LNCAP (cell line): Measurements from ENCODE around the gene CPSF4.

ENCODE experiments used
- TF ChIP-seq, protein P1 (sequence below): fragments of 450-650 bp; IDR thresholded peaks from 2 replicates; pipeline ENCODE4 v1.5.1; 2017; ENCODE audit warnings: mild to moderate bottlenecking

Gene CPSF4

DNA sequence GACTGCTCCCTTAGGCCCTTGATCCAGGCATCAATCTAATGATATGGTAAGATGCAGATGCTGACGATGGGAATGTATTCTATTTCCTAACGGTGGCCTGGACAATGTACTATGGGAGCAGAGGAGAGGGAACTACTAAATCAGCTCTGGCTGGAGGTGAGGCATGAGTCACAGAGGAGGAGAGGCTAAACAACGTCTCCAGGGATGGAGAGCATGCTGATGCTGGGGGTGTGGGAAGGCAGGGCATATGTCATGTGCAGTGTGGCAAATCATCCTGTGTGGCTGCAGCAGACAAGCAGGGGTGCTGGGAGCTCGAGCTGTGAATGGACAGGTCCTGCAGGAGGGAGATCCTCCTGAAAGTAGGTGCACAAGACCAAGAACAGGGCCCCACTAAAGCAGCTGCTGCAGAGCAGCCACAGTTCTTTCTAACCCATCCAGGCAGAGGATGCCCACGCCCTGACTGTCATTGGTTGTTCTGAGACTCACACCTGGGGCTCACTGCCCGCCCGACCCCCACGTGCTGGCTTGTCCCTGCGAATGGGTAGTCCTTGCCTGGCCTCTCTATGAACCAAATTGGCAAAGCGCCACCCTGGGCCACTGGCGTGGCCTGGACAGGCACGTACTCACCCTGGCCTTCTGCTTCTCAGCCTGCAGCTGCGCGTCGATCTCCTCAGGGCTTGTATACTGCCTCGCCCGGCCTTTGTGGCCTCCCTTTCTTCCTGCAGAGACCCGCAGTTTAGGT, 34.3 kb upstream of the CPSF4 start:
- TF ChIP-seq, protein P1, sequence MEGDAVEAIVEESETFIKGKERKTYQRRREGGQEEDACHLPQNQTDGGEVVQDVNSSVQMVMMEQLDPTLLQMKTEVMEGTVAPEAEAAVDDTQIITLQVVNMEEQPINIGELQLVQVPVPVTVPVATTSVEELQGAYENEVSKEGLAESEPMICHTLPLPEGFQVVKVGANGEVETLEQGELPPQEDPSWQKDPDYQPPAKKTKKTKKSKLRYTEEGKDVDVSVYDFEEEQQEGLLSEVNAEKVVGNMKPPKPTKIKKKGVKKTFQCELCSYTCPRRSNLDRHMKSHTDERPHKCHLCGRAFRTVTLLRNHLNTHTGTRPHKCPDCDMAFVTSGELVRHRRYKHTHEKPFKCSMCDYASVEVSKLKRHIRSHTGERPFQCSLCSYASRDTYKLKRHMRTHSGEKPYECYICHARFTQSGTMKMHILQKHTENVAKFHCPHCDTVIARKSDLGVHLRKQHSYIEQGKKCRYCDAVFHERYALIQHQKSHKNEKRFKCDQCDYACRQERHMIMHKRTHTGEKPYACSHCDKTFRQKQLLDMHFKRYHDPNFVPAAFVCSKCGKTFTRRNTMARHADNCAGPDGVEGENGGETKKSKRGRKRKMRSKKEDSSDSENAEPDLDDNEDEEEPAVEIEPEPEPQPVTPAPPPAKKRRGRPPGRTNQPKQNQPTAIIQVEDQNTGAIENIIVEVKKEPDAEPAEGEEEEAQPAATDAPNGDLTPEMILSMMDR, result no peak

DNA sequence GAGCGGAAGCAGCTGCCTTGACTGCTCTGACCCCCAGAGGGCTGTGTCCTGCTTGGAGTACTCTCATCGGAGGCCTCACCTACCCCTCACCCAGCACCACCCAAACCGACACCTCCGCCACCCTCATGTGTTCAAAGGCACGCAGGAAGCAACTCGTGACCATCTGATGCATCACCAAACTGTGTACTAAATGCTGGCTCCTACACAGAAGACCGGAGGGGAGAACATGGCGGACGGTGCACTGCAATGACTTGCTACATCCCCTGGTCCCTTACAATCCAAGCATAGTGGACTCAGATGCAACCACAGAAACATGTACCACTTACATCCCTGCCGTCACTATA, 33.8 kb upstream of the CPSF4 start:
- TF ChIP-seq, protein P1, result no peak

DNA sequence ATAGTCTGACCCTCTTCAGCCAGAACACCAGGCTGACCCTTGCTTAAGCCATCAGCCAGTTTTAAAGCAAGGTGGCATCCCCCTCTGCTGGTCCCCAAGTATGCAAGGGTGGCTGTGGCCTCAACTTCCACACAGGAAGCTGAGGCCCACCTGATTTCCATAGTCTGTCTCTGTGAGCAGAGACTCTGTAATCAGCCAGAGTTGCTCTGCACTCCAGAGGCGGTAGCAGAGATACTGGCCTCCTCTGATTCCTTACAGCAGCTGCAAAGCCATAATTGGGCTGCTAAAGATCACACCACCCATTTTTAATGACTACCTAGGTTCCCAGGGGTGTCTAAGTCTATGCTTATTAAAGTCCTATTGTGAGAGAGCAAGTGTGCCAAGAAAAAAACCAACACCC, 32.2 kb upstream of the CPSF4 start:
- TF ChIP-seq, protein P1, result no peak

DNA sequence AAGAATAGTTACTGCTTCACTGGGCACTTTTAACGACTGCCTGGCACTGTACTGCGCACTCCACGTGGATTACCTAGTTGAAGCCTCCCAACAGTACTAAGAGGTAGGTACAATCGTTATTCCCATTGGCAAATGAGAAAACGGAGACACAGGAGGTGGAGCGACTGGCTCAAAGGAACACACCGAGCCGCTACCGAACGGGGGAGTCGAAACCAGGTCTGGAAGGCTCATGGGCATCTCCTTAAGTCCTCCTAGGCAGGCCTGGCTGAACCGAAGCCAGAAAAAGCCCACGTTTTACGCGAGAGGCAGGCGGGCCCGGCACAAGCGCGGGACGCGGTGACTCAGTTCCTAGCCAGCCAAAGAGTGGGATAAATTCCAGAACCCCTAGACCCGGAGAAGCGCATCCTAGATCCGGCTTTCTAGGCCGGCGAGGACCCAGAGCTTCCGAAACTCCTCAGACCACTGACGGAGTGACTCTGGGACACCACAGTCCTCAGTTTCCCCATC, 30.8 kb upstream of the CPSF4 start:
- TF ChIP-seq, protein P1, result no peak

DNA sequence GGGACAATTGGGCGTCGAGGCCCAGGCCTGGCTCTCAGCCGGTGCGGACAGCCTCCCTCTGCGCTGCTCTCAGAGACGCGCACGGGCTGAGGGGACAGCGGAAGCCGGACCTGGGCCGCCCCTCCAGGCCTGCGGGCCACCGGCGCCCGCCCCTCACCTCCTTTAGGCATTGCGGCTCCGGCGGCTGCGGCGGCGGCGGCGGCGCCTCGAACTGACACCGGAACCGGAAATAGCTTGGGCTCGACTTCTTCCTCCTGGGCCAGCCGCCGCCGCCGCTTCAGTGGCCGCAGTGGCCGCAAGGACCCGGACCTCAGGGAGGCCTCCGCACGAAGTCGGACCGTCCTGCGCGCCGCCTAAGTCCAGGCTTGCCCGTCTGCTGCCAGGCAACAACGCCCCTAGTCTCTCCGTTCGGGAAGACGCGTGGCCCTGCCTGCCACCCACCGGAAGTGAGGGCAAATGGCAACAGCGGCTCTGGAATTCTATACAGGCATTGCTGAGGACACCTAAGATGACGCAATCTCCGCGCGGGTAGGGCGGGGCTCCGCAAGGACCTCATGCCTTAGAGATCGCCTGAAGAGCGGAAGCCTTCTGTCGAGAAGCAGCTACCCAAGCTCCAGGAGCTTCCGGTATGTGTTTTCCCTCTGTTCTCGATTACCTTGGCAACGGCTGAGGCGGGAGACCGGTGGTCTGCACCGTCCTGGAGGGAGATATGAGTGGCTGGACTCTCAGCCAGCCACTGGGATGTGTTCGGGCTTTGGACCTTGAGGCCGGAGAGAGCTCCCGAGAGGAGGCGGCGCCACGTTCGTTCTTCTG, 30.2 kb upstream of the CPSF4 start, which contains the start of the genes BUD31 and PDAP1:
Gene BUD31 (plus strand): TSS at position 591 of the 813 bp plus-strand sequence. CDS start 2,124 bp downstream, outside the sequence.
Gene PDAP1 (minus strand): TSS at position 219 of the 813 bp plus-strand sequence. CDS start 49 bp downstream, at position 170.
- TF ChIP-seq, protein P1, result no peak

DNA sequence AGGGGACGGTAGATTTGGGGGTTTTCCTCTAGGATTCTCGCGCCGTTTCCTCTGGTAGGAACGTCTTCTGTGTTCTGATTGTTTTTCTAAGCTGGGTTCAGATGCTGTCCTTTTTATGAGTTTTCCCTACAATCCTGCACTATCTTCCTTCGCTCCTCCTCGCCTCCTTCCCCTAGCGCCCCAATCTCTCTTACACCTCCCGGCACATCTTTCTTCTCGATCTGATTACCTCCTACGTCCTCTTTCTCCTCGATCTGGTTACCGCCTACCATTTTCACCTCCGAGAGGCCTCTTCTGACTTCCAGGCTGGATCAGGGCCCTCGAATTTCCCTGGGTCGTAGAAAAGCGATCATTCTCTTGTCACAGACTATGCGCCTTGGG, 29.6 kb upstream of the CPSF4 start:
- TF ChIP-seq, protein P1, result no peak

DNA sequence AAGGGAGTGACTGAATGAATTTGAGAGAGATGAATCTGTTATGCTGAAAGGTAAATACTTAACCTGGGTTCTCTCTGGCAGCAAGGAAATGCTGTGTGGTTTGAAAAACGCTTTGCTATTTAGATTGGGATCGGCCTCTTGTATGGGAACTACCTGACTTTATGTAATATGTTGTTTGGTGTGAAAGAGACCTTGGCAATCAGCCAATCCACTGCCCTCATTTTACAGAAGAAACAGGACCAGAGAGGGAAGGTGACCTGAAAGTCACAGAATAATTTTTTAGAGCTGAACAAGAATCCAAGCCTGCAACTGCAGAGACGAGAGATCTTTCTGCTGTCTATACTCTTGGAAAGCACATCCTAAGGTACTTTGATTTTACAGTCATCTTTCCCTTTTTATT, 28.9 kb upstream of the CPSF4 start:
- TF ChIP-seq, protein P1, result no peak
